Stimulated activated CD4-positive, alpha-beta T cell treated with anti-CD3 and anti-CD28 coated beads, Interleukin-1b, Interleukin-23, amount 100 ng/mL, for 48 hours (primary cell): ENCODE results near the gene TMEM196.
"Not testable (repeated sequence)": the region's sequence is repeated elsewhere in the genome, so short reads cannot be mapped to it uniquely, and the experiment has no call there.

Source experiments
- DNase-seq: peaks from one replicate; pipeline ENCODE4 v3.0.0-alpha.2; 2020

TMEM196 gene

DNA sequence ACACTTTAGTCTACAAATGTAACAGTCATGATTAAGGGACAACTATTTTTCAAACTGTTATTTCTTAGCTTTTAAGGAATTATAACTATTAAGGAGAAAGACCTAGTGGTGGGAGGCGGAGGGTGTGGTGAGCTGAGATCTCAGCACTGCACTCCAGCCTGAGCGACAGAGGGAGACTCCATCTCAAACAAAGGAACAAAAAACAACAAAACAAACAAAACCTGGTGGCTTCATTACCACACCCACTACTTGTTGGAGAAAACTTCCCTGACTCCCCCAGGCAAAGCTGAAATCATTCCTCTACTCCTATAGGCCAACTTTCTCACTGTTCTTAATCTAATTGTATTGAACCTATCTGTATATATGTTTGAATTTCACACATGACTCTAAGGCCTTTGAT, 67.8 kb downstream of the TMEM196 start:
- no peak for DNase-seq

DNA sequence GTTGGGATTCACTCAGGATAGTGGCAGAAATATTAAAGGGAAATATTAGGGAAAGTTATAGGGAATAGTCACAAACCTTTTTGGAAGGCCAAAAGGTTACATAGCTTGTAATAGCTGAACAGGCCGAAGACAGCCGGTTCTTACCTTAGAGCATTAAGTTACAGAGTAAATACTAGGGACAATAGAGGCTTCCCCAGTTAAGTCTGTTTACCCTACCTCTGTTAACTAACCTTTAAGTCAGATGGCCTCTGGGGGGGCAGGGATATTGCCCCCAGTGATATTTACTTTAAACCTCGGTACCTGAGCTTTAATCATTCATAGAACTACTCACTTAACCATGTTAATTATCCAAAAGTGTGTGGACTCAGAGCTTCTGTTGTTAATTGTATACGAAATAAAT, 71.9 kb downstream of the TMEM196 start:
- DNase-seq: no peak

DNA sequence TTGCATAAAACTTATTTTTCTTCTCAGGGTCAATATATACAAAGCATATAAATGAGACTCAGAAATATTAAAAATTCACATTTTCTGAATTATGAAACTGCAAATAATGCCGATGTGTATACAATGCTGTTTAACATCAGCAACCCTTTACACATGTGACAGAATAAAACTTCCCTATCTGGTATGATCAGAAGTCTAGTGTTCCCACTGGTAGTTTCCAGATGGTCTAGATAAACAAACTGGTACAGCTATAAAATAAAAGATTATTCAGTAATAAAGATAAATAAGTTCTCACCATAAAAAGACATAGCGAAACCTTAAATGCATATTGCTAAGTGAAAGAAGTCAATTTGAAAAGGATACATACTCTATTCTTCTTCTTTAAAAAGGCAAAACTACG, 72.5 kb downstream of the TMEM196 start:
- DNase-seq: no peak

DNA sequence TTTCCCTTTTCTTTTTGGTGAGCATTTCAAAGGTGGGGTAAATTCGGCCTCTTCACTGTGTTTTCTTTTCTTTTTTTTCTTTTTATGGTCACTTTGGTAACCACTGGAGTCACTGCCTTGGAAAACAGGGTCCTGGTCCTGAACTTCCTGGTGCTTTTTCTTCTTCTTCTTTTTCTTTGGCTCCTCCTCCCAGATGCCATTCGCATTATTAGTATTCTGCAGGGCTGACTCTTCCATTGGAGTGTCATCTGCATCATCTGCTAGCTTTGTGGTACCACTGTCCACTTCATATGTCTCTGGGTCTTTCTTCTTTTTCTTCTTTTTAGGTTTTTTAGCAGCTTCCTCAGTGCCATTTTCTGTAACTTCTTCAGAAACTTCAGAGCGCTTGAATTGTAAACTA, 75.1 kb downstream of the TMEM196 start:
- no peak for DNase-seq

DNA sequence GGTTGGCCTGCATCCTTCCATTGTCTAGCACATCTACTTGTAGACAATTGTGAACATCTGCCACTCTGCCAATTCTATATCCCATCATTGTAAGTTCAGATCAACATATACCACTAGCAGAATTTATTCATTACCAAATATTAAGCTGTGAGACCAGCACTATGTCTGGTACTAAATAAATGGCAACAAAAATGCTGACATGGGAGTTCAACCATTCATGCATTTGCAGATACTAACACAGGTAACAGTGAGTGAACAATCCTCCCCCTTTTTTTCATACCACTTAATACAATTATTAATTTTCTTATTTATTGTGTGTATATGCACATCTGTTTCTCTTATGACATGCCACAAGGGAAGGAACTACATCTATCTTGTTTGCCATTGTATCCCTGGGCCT, 76.5 kb downstream of the TMEM196 start:
- DNase-seq: no peak

DNA sequence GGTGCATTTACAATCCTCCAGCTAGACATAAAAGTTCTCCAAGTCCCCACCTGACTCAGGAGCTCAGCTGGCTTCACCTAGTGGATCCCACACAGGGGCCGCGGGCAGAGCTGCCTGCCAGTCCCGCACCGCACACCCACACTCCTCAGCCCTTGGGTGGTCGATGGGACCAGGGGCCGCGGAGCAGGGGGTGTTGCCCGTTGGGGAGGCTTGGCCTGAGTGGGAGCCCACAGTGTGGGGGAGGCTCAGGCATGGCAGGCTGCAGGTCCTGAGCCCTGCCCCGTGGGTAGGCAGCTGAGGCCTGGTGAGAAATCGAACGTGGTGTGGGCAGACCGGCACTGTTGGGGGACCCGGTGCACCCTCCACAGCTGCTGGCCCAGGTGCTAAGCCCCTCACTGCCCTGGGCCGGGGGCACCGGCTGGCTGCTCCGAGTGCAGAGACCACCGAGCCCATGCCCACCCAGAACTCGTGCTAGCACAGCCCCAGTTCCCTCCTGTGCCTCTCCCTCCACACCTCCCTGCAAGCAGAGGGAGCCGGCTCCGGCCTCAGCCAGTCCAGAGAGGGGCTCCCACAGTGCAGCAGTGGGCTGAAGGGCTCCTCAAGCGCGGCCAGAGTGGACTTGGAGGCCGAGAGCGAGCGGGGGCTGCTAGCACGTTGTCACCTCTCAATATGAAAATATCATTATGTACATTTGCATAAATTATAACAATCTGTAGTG, 81.1 kb downstream of the TMEM196 start:
- DNase-seq: no peak

DNA sequence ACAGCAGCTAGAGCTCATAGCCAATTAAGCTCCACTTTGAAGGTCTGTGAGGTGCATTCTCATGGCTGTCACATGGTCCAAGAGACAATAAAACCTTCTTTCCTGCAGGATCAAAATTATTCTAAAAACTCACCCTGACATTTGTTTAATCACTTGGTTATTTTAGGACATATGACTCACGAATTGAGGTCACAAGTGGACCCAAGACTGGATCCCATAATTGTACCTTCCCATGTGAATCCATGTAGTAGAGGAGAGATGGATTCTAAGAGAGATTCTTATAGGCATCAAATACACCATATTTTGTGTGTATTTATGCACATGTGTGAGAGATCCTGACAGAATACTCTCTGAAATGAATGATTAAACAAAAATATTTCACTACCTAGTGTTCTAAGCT, 82.7 kb downstream of the TMEM196 start:
- DNase-seq: no peak

DNA sequence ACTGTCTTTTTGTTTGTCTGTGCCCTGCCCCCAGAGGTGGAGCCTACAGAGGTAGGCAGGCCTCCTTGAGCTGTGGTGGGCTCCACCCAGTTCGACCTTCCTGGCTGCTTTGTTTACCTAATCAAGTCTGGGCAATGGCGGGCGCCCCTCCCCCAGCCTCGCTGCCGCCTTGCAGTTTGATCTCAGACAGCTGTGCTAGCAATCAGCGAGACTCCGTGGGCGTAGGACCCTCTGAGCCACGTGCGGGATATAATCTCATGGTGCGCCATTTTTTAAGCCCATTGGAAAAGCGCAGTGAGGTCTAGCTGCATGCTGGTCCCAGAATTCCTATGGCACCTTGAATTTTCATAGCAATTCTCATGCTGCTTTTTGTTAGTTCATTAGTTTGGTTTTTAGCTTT, 84.3 kb downstream of the TMEM196 start:
- DNase-seq: not testable (repeated sequence)

DNA sequence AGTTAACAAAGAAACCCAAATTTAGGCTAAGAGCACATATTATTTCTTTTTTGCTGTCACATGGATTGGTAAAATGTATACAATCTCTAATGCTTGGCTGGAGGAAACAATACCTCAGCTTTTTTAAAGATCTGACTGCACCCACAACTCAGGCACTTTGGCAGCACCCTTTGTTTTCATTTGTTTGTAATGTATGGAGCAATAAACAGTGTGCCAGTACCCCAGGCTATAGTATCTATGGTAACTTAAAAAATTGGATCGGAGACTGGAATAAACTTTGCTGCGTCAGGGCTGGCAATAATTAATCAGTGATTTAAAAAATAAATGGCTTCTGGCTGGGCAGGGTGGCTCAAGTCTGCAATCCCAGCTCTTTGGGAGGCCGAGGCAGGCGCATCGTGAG, 91.8 kb downstream of the TMEM196 start:
- no peak for DNase-seq

DNA sequence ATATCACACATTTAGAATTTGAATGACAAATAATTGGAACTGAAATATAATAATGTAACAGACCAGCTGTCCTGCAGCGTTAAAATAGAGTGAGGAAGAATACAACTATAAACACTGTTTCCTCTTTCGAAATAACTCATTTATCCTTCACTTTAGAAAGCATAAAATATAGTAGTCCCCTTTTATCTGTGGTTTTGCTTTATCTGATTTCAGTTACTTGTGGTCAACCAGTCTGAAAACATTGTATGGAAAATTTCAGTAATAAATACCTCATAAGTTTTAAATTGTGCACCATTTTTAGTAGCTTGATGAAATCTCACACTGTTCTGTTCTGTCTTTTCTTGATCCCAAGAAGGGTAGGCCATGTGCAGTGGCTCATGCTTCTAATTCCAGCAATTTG, 96.2 kb downstream of the TMEM196 start:
- DNase-seq: no peak

DNA sequence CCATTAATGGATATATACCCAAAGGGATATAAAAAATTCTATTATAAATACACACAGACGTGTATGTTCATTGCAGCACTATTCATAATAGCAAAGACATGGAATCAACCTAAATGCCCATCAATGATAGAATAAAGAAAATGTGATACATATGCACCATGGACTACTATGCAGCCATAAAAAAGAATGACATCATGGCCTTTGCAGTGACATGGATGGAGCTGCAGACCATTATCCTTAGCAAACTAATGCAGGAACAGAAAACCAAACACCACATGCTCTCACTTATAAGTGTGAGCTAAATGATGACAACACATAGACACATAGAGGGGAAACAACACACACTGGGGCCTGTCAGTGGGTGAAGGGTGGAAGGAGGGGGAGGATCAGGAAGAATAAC, 97.6 kb downstream of the TMEM196 start:
- no peak for DNase-seq

DNA sequence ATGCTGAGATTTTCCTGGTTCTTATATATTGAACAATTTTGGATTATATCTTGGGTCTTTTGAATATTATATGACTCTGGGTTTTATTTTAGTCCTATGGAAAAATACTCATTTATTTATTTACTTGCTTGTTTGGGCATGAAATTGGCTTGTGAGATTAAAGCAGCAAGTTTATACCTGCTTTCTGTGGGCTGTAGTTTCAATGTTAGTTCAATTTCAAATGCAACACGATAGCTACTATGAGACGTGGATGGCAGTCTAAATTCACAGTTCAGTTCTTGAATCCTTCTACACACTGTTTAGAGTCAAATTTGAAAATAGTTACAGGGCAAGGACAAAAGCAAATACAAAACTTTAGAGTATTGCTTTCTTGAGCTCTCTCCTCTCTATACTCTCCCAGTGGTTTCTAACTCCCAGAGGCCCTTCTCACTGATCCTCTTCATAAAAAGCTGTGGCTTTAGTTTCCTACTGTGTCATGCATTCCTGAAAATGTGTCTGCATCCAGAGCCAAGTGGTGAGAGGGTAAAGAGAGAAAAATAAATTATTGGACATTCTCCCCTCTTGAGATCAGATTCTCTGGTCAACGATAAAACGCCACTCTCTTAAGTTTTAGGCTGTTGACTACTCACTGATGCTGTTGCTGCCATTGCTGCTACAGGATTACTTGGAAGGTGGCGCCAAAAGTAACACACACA, 99.0 kb downstream of the TMEM196 start:
- DNase-seq: no peak

DNA sequence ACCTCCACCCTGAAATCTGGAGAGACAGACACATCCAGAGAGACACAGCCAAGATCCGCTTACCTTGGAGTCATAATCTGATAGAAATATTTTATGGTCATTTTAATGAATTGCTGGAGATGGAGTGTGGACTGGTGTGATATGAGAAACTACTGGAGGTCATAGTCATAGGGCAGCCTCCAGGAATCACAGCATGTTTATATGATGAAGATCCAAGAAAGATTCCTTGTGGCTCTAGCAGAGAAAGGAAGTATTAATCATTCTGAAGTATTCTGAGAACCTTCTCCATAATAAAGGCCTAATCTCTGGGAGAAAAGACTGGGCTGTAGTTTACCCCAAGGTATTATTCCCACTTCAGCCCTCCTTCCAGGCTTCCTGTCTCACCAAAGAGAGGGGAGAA, 102.6 kb downstream of the TMEM196 start:
- no peak for DNase-seq
